Osteoblast (primary cell): ENCODE measurements around the gene BFAR. TPM values are rescaled to one million over a fixed set of nuclear protein-coding genes. Genes with fewer than 3 reads are reported as not detected.

Experiments used
- DNase-seq: peaks from one replicate; pipeline ENCODE4 v3.0.0; 2011; ENCODE audit warnings: low spot score, mixed read lengths; ENCODE audit not compliant: insufficient read length; ENCODE audit errors: missing footprints
- H2AFZ ChIP-seq: 2 replicates; pipeline ENCODE4 v1.6.0; 2011; ENCODE audit warnings: mild to moderate bottlenecking, low read length
- H3K27ac ChIP-seq: 2 replicates; pipeline ENCODE4 v1.5.1; 2011; ENCODE audit warnings: mild to moderate bottlenecking, low read depth, low read length, moderate library complexity
- H3K27me3 ChIP-seq: 2 replicates; pipeline ENCODE4 v1.6.0; 2012; ENCODE audit warnings: mild to moderate bottlenecking, control low read depth, inconsistent platforms, low read length, moderate library complexity; ENCODE audit not compliant: insufficient read depth
- H3K36me3 ChIP-seq: 2 replicates; pipeline ENCODE4 v1.5.1; 2011; ENCODE audit warnings: mild to moderate bottlenecking, low read length, control low read depth, moderate library complexity; ENCODE audit not compliant: insufficient read depth
- H3K4me1 ChIP-seq: 2 replicates; pipeline ENCODE4 v1.5.1; 2011; ENCODE audit warnings: mild to moderate bottlenecking, low read length, control low read depth, moderate library complexity; ENCODE audit not compliant: insufficient read depth
- H3K4me2 ChIP-seq: 2 replicates; pipeline ENCODE4 v1.6.0; 2011; ENCODE audit warnings: mild to moderate bottlenecking, low read length; ENCODE audit not compliant: insufficient read depth
- H3K4me3 ChIP-seq: fragments of 200-600 bp; sonication (generic); 3 replicates; pipeline ENCODE4 v1.5.1; 2012; ENCODE audit warnings: mild to moderate bottlenecking, low read length, inconsistent platforms; ENCODE audit not compliant: insufficient read depth
- H3K79me2 ChIP-seq: 2 replicates; pipeline ENCODE4 v1.6.0; 2012; ENCODE audit warnings: mild to moderate bottlenecking, low read length, control low read depth, inconsistent platforms; ENCODE audit not compliant: insufficient read depth
- H3K9me3 ChIP-seq: 2 replicates; pipeline ENCODE4 v1.5.1; 2011; ENCODE audit warnings: low read depth, low read length, control low read depth
- H4K20me1 ChIP-seq: 2 replicates; pipeline ENCODE4 v1.6.0; 2012; ENCODE audit warnings: mild to moderate bottlenecking, low read length, control low read depth; ENCODE audit not compliant: insufficient read depth
- CTCF ChIP-seq: IDR thresholded peaks from 2 replicates; pipeline ENCODE4 v1.5.1; 2011; ENCODE audit warnings: mild to moderate bottlenecking, low read depth, low read length, moderate library complexity; ENCODE audit errors: extremely low read depth
- total RNA-seq: library from RNA; depleted of rRNA; stranded (reverse); fragments of >200 nt; gene quantifications from 2 replicates; pipeline ENCODE4 v1.2.3, GENCODE V29; 2012

The BFAR gene
- total RNA-seq, 1 donor, result 186 TPM

DNA sequence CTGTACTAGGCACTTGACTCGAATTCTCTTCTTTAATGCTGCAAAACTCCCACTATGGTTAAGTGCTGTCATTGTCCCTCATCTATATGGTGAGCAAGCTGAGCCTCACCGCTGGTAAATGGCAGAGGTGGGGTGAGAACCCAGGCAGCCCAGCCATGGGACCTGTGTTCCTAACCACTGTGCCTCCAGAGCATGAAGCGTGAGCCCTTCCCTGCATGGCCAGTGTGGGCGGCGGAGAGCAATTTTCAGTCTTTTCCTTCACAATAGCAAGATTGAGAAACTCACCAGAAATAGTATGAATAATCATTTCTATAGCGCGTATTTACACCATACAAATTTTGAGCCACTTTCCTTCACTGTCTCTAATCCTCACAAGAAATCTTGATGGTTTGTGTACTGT lies 9.2 kb downstream of the BFAR start:
- peaks cover 92% of the 10 kb centered on the region for H3K79me2 ChIP-seq
- H3K27me3 ChIP-seq, result no peaks in the 10 kb centered on the region
- no peak for DNase-seq
- TF ChIP-seq CTCF, result no peak
- no peak overlapping the region for H2AFZ ChIP-seq
- H3K4me1 ChIP-seq, result no peaks in the 10 kb centered on the region
- peaks cover 40% of the 10 kb centered on the region for H3K36me3 ChIP-seq
- peaks cover 51% of the 10 kb centered on the region for H4K20me1 ChIP-seq
- no peaks in the 10 kb centered on the region for H3K9me3 ChIP-seq
- no peak overlapping the region for H3K4me3 ChIP-seq
- H3K27ac ChIP-seq, result no peak overlapping the region
- no peak overlapping the region for H3K4me2 ChIP-seq

DNA sequence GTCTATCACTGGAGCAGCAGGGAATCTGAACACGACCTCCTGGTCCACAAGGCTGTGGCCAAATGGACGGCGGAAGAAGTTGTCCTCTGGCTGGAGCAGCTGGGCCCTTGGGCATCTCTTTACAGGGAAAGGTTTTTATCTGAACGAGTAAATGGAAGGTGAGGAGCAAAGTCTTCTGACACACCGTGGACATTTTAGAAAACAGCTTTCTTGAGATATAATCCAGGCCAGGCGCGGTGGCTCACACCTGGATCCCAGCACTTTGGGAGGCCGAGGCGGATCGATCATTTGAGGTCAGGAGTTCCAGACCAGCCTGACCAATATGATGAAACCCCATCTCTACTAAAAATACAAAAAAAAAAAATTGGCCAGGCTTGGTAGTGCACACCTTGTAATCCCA lies 17.1 kb downstream of the BFAR start:
- Histone ChIP-seq H3K4me3 (no peak overlapping the region), H2AFZ (no peak overlapping the region), H3K27ac (no peak overlapping the region), H4K20me1 (peaks cover 6% of the 10 kb centered on the region), H3K4me1 (no peaks in the 10 kb centered on the region), H3K4me2 (no peak overlapping the region), H3K27me3 (no peaks in the 10 kb centered on the region), H3K36me3 (peaks cover 57% of the 10 kb centered on the region), H3K9me3 (no peaks in the 10 kb centered on the region), H3K79me2 (peaks cover 34% of the 10 kb centered on the region)
- DNase-seq, result no peak
- TF ChIP-seq CTCF, result no peak

DNA sequence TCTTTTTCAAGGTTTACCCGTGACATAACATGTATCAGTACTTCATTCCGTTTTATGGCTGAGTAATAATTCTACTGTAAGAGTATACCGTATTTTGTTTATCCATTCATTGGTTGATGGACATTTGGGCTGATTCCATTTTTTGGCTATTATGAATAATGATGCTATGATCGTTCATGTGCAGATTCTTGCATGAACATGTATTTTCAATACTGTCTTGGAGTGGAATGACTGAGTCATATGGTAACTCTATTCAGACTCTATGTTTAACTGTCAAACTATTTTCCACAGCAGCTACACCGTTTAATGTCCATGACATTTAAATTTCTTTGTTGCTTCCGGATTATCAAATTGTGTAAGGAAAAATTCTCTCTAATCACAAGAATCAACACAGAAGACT lies 17.9 kb downstream of the BFAR start:
- no peak overlapping the region for H3K4me2 ChIP-seq
- H3K36me3 ChIP-seq, result peaks cover 54% of the 10 kb centered on the region
- H3K4me1 ChIP-seq, result no peaks in the 10 kb centered on the region
- peaks cover 26% of the 10 kb centered on the region for H3K79me2 ChIP-seq
- TF ChIP-seq CTCF, result no peak
- no peak for DNase-seq
- H3K4me3 ChIP-seq, result no peak overlapping the region
- no peaks in the 10 kb centered on the region for H3K27me3 ChIP-seq
- no peak overlapping the region for H2AFZ ChIP-seq
- no peak overlapping the region for H3K27ac ChIP-seq
- no peaks in the 10 kb centered on the region for H4K20me1 ChIP-seq
- H3K9me3 ChIP-seq, result no peaks in the 10 kb centered on the region

- Histone ChIP-seq H3K4me1 (no peaks in the 10 kb centered on the region), H3K36me3 (peaks cover 56% of the 10 kb centered on the region), H3K4me3 (no peak overlapping the region), H3K27me3 (no peaks in the 10 kb centered on the region), H3K4me2 (no peak overlapping the region), H4K20me1 (no peaks in the 10 kb centered on the region), H3K27ac (no peak overlapping the region), H3K9me3 (no peaks in the 10 kb centered on the region), H3K79me2 (peaks cover 12% of the 10 kb centered on the region), H2AFZ (no peak overlapping the region)
- no peak for TF ChIP-seq CTCF
- DNase-seq, result no peak
Observed at GRCh38 chr16:14652726-14653125, 20.0 kb downstream of the BFAR start.
